ENCODE measurements around the gene ARPC2.
A peak's percentile ranks its signal among the peaks of the same experiment; 100 is the strongest.
"Not testable (repeated sequence)": the region's sequence is repeated elsewhere in the genome, so short reads cannot be mapped to it uniquely, and the experiment has no call there.

Gene ARPC2

DNA sequence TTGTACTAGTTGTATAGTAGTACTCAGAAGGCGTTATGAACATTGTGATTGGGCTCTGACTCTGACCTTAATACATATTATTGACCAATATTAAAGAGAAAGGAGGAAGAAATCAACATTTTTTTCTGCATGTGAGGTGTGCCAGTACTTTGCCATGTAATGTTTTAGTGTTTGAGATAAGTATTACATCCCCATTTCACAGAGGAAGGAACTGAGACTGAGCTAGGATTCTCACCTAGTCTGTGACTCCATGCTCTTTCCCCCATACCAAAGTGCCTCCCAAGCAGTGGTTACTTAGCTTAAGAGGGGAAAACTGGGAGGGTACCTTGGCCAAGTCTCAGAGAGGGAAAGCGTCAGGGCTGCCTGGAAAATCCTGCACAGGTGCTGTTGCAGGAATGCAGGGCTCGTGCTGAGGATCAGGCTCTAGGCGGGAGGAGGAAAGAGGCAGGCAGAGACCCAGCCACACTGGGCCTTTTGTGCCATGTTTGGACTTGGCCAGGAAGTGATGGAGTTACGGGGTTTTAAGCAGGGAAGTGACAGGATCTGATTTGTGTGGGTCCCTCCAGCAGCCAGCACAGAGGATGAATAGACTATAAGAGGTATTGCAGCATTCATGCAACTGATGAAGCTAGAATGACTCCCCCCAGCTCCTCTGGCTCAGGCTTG is 55.0 kb downstream of the ARPC2 start:
- DNase-seq: no peak

DNA sequence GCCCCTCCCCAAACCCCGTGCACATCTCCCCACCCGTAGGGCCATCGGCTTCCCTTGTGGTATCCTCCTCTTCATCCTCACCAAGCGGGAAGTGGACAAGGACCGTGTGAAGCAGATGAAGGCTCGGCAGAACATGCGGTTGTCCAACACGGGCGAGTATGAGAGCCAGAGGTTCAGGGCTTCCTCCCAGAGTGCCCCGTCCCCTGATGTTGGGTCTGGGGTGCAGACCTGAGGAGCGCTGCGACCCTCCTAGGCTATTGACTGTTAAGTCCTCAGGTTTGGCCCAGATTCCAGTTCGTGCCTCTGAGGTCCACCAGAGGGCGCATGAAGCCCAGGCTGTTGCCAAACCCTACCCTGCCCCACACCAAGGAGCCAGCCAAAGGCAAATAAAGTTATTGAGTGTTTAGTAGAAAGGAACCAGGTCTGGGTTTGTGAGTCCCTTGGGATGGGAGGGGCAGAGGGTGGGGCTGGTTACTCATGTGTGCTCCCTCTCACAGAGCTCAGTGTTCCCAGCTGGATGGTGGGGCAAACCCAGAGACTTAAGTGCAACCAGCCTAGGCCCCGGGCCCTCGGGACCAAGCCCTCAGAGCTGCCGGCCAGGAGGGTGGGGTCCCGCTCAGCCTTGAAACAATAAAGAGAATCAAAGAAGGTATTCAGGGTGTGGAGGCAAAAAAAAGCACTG is 55.7 kb downstream of the ARPC2 start:
- DNase-seq: peak; percentile 72 to 83

DNA sequence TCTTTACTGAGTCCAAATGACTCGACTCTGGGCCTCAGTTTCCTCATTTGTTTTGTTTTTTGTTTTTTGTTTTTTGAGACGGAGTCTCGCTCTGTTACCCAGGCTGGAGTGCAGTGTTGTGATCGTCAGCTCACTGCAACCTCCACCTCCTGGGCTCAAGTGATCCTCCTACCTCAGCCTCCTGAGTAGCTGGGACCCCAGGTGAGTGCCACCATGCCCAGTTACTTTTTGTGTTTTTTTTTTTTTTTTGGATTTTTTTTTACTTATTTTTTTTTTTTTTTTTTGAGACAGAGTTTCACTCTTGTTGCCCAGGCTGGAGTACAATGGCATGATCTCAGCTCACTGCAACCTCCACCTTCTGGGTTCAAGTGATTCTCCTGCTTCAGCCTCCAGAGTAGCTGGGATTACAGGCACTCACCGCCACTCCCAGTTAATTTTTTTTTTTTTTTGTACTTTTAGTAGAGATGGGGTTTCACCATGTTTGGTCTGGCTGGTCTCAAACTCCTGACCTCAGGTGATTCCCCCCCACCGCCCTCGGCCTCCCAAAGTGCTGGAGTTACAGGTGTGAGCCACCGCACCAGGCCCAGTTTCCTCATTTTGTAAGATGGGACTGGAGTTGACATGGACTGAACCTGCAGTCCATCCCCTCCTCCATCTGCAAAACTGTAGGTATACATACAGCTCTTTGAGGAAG is 56.4 kb downstream of the ARPC2 start:
- not testable (repeated sequence) for DNase-seq

DNA sequence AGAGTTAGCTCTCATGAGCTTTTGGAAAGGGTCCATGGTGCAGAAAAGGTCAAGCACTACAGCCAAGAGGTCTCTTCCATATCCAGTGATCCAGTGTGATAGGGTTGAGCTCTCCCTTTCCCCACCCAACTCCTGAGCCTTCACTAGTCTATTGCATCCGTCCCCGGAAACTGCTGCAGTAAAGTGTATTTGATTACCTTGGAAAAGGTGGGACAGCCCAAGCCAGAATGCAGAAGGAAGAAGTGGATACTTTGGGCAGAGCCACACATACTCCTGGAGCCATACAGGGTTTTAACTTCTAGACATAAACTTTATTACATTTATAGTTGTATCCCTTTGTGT is 56.9 kb downstream of the ARPC2 start:
- no peak for DNase-seq

DNA sequence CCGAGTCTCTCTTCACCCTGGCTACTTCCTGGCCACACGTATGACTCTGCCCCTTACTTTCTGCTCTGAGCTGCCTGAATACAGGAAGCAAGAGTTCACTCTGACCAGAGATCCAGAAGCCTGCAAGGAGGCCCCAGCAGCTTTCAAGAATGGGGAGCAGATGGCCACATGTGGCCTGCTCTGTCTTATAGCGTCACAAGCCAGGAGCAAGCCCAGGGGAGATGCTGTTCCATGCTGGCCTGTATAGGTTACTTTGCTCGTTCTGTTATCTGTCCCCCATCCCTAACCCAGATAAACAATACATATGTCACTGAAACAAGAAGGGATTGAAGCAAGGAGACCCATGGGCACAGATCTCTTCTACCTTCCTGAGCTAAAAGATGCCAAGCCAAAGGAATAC is 57.6 kb downstream of the ARPC2 start:
- no peak for DNase-seq

- DNase-seq: no peak
Measured at GRCh38 chr2:218275371-218276072, 58.5 kb downstream of the ARPC2 start.

DNA sequence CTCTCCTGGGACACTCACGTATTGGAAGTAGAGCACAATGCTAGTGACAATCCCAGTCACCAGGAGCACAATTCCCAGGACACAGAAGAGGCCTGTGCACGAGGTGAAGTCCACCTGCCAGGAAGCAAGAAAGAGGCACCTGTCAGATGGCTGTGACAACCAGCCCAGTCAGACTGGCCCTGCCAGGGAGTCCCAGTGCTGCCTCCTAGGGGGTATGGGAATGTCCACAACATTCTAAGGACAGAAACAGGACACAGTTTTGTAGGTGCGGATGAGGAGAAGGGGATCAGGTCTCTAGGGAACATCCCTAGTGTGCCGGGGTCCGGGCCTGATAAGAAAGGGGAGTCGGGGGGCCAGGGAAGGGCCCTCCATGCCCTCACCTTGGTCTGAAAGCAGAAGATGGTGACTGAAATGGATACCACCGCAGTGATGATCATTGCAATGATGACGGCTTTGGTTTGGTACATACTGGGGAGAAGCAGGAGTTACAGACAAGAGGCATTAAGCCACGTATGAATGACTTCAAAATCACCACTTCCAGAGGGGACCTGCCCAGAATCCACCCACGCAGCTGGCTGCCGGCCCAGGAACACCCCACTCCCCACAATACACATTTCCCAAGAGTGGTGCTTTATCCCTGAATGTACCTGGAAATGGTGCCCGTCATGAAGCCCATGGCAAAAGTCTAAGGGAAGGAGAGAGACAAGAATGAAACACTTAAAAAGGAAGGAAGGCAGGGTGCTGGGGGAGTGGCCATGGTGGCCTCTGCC is 60.2 kb downstream of the ARPC2 start:
- DNase-seq: no peak

DNA sequence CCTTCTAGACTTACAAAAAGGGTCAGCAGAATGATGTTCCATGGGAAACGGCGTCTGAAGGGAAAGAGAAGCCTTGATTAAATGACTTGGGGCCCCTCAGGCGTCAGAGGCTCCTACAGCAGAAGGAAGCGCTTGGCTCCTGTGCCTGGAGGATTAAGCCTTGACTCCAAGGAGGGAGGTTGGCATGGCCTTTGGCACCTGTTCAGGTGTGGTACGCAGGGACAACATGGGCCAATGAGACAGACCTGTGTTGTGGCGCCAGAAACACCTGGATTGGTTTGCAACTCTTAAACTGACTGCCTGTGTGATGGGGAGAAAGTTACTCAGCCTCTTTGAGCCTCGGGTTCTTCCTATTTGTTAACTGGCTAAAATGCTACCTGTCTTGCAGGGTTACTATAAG is 60.9 kb downstream of the ARPC2 start:
- no peak for DNase-seq

DNA sequence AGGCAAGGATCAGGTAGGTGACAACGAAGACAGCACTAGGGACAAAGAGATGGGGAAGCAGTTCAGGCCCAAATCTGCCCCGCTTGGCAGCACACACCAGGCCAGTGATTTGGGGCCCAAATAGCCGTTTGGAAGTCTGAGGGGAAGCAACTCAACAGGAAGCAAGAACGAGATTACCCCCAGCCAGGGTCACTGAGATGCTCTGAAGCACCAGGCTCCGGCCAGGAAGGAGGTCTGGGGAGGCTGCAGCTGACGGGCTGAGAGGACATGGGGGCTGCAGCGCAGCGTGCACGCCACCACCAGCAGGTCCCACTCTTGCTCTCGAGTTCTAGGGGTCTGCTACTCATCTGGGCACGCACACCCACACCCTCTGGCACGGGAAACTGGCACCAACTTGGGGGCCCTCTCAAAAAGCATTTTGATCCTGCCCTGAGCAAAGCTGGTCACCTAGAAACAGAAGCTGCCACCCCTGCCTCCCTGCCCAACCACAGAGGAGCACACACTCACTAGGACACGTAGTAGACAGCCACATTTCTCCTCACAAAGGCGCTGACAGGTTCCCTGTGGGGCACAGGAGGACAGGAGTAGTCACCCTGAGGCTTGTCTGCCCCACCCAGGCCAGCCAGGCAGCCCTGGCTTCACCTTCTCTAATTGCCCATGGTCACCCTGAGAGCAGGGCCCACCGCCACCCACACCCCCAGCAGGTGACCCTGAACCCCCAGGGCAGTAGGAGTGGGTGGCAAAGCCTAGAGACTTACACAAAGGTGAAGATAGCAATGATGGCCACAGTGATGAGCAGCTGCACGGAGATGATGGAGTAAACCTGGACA is 61.8 kb downstream of the ARPC2 start:
- DNase-seq: no peak

GRCh38 chr2:218280260-218280870 is 63.4 kb downstream of the ARPC2 start:
- no peak for DNase-seq

- DNase-seq: no peak
Measured at GRCh38 chr2:218281449-218281848, 64.5 kb downstream of the ARPC2 start.

- DNase-seq: peak in 1 of 2 donors; percentile 56
Measured at GRCh38 chr2:218282173-218282991, 65.4 kb downstream of the ARPC2 start.

- DNase-seq: no peak
Measured at GRCh38 chr2:218284106-218284811, 67.3 kb downstream of the ARPC2 start.

- DNase-seq: peak in 1 of 2 donors; percentile 45
Measured at GRCh38 chr2:218285604-218286003, 68.6 kb downstream of the ARPC2 start.

GRCh38 chr2:218286570-218287459 is 69.8 kb downstream of the ARPC2 start:
- peak; percentile 80 to 93 for DNase-seq

DNA sequence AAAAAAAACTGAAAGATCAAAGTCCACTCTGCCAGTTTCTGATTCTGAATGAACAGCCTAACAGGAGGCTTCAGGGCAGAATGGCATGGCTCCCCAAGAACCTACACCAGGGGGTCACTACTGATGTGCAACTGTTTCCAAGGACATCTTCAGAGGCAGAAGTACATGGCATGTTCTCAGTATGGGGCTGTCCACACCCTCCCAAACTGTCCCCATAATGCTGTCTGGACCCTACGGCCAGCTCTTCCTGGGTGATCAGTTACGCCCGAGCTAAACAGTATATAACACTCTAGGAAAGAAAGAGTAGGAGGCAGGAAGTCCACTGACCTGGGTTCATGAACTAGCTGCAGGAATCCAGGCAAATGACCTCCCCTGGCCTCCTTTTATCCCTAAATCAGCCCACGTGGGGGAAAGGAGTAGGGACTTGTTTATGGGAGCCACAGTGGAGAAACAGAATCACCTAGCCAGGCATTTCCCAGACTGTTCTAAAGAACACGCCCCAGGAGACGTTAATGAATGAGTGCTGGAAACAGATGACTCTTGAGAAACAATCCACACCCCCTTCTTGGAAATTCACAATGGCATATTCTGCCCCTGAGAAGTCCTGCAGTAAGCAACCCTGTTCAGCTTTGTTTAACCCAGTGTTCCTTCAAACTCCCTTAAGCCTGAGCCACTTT is 72.8 kb downstream of the ARPC2 start:
- DNase-seq: no peak

GRCh38 chr2:218290316-218291261 is 73.6 kb downstream of the ARPC2 start:
- DNase-seq: no peak
